ENCODE measurements around the gene BRD3OS.

BRD3OS gene

DNA sequence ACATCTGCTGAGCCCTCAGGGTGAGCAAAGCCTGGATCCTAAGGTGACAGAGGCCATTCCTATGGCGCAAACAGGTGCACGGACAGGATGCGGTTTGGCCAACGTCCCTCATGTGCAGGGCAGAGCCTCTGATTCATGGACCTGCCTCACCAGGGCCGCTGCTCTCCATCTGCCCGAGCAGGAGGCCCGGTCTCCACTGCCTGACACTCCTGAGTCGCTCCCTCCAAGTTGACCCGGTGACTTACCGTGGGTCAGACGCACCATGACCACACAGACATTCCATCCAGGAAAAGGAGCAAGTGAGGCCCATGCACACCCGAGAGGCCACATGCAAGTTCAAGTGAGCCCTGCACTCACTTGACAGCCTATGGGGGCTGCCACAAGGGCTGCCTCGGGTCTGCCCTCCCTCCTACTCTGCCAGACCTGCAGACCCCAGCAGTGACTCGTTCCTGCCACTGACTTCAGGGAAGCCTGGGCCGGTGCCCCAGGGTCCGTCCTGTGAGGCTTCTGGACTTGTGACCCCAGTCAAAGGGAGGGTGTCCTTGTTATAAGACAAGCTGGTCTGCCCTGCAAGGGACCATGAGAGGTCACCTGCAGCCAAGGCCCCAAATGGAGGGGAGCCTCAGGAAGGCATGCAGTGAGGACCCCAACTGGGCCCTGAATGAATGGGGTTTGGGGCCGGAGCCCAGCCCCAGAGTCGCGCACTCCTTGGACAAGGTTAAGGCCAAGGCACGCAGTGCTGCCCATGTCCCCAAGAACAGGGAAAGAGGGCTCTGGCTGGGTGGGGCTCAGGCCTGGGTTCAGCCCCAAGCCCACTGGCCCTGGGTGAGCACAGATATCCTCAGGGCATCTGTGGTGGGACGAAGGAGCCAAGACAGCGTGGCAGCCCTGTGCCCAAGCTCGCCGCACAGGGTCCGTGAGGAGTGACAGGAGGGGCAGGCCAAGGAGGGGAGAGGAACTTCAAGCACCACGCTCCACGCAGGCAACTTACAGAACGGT, 10.1 kb downstream of the BRD3OS start:
- DNase-seq = no peak

DNA sequence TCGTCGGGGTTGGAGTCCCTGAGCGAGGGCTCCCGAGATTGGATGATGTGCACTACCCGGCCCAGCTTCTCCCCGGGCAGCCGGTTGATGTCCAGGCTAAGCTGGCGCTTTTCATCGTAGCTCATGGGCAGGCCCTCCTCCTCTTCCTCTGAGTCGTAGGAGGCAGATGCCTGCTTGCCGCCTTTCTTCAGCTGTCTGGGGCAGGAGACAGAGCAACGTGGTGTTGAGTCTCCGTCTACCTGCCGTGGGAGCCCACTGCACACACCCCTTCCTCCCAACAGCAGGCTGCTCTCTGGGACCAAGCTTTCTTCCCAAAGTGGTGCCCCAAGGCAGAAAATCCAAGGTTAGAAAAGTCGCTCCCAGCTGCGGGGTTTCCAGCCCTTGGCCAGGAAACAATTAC, 10.8 kb downstream of the BRD3OS start:
- no peak for DNase-seq

DNA sequence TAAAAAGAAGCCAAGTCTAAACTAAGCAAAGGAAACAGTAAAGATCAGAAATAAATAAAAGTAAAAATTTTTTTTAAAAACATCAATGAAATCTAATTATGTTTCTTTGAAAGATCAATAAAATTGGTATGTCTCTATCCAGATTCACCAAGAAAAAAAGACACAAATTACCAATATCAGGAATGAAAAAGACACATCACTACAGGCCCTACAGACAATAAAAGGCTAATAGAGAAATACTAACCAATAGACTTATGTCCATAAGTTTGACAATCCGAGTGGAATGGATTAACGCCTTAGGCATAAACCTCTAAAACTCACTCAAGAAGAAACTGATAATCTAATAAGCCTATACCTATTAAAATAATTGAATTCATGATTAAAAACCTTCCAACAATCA, 12.4 kb downstream of the BRD3OS start:
- no peak for DNase-seq

DNA sequence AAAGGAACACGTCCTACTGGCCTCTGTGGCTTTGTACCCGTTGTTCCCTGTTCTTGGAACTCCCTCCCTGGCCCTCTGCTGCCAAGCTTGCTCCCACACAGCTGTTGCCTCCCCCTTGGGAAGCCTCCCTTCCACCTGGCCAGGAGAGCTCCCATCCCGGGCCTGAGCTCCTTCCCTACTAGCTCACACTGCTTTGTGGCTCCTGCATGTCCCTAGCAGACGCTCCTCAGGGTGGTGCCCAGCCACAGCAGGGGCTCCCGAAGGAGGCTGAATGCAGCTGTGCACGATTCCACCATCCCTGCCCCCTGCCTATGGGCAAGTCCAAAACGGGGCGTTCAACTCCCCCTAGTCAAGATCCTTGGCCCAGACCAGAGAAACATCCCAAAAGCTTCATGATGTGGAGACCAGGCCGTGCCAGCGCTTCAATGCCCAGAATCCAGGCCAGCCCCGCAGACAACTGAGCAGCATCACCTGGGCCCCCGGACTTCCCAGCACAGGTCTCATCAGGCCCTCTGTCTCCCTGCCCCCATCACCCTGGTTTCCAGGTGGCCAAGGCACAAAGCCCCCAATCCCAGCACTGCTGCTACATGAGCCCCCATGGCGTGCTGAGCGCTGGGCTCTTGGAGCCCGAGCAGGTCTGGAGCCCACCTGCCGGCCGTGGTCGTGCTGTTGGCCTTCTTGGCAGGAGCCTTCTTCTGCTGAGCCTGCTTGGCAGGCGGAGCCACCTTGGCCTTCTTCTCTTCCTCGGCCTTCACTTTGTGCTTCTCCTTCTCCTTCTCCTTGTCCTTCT, 14.3 kb downstream of the BRD3OS start:
- no peak for DNase-seq

- DNase-seq = no peak
Measured at GRCh38 chr9:134040176-134040565, 14.9 kb downstream of the BRD3OS start.

- no peak for DNase-seq
Measured at GRCh38 chr9:134040781-134041648, 15.7 kb downstream of the BRD3OS start.

DNA sequence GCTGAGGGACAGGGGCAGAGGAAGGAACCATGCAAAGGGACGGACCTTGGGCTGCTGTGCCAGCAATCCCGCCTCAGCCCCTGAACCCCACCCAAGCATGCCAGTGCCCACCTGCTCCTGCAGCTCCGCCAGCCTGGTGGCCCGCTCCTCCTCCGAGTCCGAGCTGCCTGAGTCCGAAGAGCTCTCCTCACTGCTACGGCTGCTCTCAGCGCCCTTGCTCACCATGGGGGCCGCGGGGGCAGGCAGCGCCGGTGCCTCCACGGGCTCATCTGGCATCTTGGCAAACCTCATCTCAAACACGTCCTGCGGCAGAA, 16.3 kb downstream of the BRD3OS start:
- DNase-seq = no peak

- no peak for DNase-seq
Measured at GRCh38 chr9:134043531-134043988, 18.3 kb downstream of the BRD3OS start.

- DNase-seq = no peak
Measured at GRCh38 chr9:134044944-134045343, 19.7 kb downstream of the BRD3OS start.

- DNase-seq = no peak
Measured at GRCh38 chr9:134045841-134046544, 20.7 kb downstream of the BRD3OS start.

GRCh38 chr9:134046894-134047681, 21.8 kb downstream of the BRD3OS start:
- no peak for DNase-seq

DNA sequence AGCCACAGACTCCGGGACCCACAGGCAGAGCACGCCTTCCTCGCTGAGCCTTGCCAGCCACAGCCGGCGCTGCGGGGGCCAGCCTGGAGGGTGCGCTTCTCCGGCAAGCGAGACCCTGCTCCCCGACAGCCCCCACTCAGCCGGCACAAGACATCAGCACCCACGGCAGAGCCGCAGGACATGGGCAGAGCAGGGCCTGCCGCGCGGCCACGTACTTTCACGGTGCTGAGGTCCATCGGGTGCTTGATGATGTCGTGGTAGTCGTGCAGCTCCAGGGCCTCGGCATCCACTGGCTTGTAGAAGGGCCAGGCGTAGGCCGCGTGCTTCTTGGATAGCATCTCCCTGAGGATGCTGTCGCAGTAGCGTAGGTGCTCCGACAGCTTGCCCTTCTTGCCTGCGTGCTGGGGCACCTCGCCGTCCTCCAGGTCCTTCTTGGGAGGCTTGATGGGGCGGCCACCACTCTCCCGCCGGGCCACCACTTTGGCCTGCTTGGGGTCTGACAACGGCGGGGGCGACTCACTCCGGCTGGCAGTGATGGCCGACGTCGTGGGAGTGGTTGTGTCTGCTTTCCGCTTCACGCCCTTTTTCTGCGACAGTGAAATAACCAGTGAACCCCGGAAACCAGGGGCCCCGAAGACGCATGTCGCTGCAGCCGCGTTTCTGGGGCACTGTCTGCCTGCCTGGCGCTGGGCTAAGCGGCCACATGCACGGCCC, 22.7 kb downstream of the BRD3OS start:
- no peak for DNase-seq

GRCh38 chr9:134048582-134048968, 23.3 kb downstream of the BRD3OS start:
- no peak for DNase-seq

DNA sequence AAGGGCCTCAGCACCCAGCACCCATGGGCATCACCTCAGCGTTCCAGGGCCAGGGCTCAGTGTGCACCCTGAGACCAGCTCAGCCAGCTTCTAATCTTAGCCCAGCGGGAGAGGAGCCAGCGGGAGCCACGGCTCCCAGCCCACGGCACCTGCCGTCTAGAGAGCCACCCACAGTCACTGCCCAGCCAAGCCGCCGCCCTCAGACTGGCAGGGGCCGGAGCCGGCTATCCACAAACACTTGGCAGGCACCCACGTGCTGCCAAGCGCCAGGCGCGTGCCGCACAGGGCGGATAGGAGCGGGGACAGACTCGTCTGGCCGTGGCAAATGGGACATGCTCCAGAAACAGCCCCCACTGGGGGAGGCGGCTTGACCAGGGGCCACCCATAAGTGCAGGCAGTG, 24.0 kb downstream of the BRD3OS start:
- DNase-seq = no peak

DNA sequence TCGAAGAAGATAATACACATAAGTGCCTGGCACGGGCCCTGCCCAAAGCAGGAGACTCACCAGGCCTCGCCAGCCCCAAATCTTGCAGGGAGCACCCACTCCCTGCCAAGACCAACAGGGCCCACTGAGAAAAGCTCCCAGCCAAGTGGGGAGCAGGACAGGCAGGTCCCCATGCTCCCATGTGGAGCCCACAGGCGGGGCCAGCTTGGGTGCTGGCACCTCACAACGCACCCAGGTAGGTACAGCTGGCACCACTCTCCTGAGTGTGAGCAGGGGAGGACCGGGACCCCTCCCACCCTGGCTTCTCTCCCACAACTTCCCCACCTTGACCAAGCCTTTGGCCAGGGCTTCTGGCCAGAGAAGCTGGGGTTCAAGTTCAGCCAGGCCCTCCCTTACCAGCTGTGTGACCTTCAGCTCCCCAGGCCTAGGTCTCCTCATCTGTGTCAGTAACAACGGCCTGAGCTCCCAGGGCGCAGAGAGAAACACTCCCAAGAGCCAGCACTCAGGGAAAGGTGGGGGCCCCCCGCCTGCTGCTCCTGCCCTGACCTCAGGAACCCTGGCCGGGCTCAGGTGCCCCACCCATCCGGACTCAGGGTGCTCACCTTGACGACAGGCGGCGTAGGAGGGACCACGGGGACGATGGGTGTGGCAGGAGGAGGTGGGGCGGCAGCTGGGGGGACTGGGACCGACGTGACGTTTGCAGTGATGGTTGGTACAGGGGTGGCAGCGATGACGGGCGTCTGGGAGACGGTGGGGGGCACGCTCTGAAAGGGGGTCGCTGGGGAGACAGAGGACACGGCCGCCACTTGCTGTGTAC, 24.7 kb downstream of the BRD3OS start:
- DNase-seq = no peak

DNA sequence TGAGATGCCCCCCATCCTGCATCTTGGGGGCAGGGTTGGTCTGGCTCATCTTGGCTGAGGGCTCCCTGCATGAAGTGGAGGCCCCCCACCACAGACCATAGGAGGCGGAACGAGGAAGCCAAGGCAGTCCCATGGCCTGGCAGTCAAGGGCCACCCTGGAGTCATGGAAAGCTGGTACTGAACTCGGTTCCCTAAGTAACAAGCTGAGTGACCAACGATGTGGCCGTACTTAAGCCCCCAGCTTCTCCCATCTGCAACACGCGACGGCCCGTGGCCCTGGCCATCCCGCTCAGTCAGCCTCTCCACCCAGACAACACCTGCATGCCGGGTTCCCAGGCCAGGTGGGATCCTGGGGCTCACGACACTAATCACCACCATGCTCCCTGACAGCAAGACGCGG, 25.4 kb downstream of the BRD3OS start:
- no peak for DNase-seq

DNA sequence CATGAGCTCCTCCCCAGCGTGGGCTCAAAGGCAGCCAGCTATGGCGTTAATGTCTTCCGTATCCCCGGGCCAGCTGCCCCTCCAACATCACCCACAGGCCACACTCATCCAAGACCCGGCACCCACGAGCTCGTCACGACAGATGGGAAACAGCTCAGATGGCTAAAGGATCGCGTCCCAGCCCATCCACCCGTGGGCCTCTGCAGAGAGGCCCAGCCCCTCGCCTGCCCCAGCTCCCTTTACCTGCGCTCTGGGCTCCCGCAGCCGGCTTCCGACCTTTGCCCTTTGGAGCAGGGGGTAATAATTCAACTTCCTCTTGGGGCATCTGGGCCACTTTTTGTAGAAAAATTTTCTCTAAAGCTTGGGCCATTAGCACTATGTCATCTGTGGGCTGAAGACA, 26.0 kb downstream of the BRD3OS start:
- no peak for DNase-seq

GRCh38 chr9:134052491-134052890, 27.2 kb downstream of the BRD3OS start:
- no peak for DNase-seq

GRCh38 chr9:134052941-134053340, 27.7 kb downstream of the BRD3OS start:
- DNase-seq = no peak

DNA sequence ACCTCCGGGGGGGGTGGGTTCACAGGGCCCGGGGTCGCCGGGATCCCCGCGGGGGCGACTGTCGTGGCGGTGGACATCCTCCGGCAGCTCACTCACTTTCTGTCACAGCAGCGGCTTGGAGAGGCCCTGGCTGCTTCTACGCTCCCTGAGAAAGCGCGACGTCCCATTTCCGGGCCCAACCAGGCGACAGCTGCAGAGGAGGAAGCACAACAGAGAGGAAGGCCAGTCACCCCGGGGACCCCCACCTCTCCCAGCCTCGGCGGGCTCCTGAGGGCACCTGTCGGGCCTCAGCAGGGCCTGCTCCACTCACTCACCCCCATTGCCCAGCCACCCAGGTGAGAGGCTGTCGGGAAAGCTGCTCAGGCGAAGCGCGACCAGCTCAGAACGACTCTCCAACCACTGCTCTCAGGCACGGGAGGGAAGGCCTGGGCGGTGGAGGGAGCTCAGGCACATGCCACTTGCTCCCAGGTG, 28.2 kb downstream of the BRD3OS start:
- DNase-seq = no peak
